Dendritic cell treated with granulocyte-macrophage colony-stimulating factor and Interleukin-4, amounts not matched to agents 40 ng/mL and 50 ng/mL, for 4 days (primary cell): Measurements from ENCODE around the gene ARID5A.

Experiments used
- H3K27ac Mint-ChIP-seq: one replicate; pipeline ENCODE4 v1.8.0; 2022; ENCODE audit warnings: mild to moderate bottlenecking, mixed read lengths
- H3K27me3 Mint-ChIP-seq: one replicate; pipeline ENCODE4 v1.8.0; 2022; ENCODE audit warnings: mild to moderate bottlenecking, mixed read lengths
- H3K36me3 Mint-ChIP-seq: one replicate; pipeline ENCODE4 v1.8.0; 2022; ENCODE audit warnings: low read depth, mixed read lengths
- H3K4me1 Mint-ChIP-seq: one replicate; pipeline ENCODE4 v1.8.0; 2022; ENCODE audit warnings: low read depth, mixed read lengths
- H3K4me3 Mint-ChIP-seq: one replicate; pipeline ENCODE4 v1.8.0; 2022; ENCODE audit warnings: mild to moderate bottlenecking, moderate library complexity, mixed read lengths
- H3K9me3 Mint-ChIP-seq: one replicate; pipeline ENCODE4 v1.8.0; 2022; ENCODE audit warnings: mixed read lengths
- intact Hi-C: fragments of 100-400 bp; cut with micrococcal nuclease; formaldehyde crosslinking; loops from one replicate; pipeline ENCODE4 v1.15.0; 2022

Gene ARID5A

DNA sequence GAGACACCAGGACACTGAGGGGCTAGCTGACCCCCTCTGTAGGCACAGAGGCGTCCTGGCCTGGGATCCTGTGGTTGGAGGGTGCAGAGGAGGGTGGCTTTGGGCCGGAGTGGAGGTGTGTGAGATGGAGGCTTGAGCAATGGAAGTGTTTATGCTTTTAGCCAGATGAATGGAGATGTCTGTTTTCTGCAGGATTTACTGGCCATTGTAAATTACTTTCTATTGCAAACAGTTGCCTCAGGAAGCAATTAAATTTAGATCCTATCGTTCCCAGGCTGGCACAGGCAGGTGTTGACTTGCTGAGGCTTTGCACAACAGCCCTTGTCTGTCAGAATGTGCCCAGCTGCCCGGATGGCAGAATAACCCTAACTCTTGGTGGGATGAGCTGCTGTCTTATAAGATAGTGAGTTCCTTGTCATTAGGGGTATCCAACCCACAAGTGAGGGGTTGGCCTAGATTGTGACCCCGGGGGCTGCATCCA lies 1.8 kb upstream of the ARID5A start:
- Mint-ChIP-seq H3K4me3 (no peak overlapping the region), H3K9me3 (no peaks in the 10 kb centered on the region), H3K27me3 (peaks cover 8% of the 10 kb centered on the region), H3K36me3 (peaks cover 27% of the 10 kb centered on the region), H3K27ac (peak overlapping the region; percentile 89), H3K4me1 (peaks cover 81% of the 10 kb centered on the region)
- intact Hi-C loops: loop anchor here (5.0 kb wide), 1 partner anchor 228 kb away; the partner anchor contains the start of gene CNNM4

DNA sequence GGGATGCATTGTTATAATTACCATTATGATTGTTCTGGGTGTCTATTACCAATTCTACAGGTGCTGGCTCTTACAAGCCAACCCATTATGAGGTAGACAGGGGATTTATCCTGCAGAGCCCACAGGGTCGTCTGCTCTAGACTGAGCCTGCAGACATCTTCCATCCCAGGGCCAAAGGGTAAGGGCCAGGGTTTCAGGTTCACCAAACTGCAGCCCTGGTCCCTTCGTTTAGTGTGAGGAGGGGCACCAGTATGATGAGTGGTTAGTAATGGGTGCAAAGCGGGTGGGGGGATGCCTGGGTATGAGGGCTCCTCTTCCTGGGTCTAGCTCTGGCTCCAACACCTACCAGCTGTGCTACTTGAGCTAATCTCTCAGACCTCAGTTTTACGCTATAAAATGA lies 1.2 kb upstream of the ARID5A start:
- peaks cover 33% of the 10 kb centered on the region for H3K36me3 Mint-ChIP-seq
- intact Hi-C loops: loop anchor here (5.0 kb wide), 1 partner anchor 227 kb away; the partner anchor contains the start of gene CNNM4
- peaks cover 2% of the 10 kb centered on the region for H3K27me3 Mint-ChIP-seq
- H3K9me3 Mint-ChIP-seq: no peaks in the 10 kb centered on the region
- peaks cover 81% of the 10 kb centered on the region for H3K4me1 Mint-ChIP-seq
- no peak overlapping the region for H3K4me3 Mint-ChIP-seq
- peak overlapping the region; percentile 94 for H3K27ac Mint-ChIP-seq

DNA sequence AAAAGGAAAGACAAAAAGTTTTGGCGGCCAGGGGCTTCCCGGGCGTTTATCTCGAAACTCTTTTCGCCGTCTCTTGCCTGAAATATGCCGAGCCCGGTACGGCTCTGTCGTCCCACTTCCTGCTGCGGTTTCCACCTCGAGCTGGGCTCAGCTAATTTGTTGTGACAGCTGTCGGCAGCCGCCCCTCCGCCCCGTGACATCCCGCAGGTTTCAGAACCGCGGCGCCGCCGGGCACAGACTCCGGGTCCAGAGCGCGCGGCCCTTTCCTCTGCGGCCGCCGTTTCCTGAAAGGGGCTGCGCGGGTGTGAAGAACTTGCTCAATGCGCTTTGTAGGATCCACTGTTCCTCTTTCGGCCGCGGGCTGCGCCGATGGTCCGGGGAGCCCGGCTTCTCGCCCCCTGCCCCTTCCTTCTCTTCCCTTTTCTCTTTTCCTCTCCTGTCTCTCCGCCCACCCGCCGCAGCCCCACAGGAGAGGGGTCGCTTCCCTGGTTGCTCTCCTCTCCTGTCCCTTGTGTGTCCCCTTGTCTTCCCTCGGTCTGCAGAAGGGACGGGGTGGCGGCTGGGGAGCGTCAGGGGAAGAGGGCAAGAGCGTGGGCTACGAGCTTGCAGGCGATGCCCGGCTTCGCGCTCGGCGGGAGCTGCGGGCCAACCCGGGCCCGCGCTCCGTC lies 648 bp downstream of the ARID5A start:
- peak overlapping the region; percentile 94 for H3K27ac Mint-ChIP-seq
- H3K36me3 Mint-ChIP-seq: peaks cover 52% of the 10 kb centered on the region
- intact Hi-C loops: loop anchor here (5.0 kb wide), 1 partner anchor 225 kb away; the partner anchor contains the start of gene CNNM4
- H3K4me1 Mint-ChIP-seq: peaks cover 70% of the 10 kb centered on the region
- H3K4me3 Mint-ChIP-seq: peak overlapping the region; percentile 96
- H3K27me3 Mint-ChIP-seq: no peaks in the 10 kb centered on the region
- no peaks in the 10 kb centered on the region for H3K9me3 Mint-ChIP-seq

DNA sequence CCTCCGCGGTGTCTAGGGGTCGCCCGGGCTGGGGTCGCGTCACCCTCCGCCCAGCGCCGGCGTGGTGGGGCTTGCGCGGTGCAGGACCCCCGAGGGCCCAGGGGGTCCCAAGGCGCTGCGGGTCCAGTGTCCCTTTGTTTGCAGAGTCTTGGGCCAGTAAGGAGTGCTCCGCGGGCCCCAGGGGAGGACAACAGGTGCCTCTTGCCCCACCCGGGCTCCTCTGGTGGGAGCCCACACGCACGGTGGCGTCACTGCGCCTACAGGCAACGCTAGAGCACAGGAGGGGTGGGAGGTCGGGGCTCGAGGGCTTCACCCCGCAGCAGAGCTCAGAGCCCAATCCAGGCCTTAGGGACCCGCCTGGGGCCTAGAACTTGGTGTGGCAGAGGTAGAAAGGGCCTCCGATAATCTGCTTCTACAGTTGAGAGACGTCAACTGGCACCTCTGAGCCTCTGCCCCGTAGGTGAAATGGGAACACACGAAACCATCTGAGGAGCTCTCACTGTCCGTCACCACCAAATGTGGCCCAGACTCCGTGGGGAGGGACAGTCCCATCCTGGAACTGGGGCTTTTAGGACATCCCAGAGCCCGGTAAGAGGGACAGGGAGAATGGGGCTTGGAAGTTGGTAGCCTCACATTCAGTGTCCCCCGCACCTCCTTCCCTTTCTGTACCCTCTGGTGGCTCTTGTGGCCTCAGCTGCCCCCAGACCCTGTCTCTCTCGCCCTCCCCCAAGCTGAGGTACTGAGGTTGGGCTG lies 1.4 kb downstream of the ARID5A start:
- intact Hi-C loops: loop anchor here (5.0 kb wide), 1 partner anchor 224 kb away; the partner anchor contains the start of gene CNNM4
- Mint-ChIP-seq H3K36me3 (peaks cover 59% of the 10 kb centered on the region), H3K27me3 (no peaks in the 10 kb centered on the region), H3K9me3 (no peaks in the 10 kb centered on the region), H3K4me3 (peak overlapping the region; percentile 96), H3K27ac (peak overlapping the region; percentile 94), H3K4me1 (peaks cover 70% of the 10 kb centered on the region)

DNA sequence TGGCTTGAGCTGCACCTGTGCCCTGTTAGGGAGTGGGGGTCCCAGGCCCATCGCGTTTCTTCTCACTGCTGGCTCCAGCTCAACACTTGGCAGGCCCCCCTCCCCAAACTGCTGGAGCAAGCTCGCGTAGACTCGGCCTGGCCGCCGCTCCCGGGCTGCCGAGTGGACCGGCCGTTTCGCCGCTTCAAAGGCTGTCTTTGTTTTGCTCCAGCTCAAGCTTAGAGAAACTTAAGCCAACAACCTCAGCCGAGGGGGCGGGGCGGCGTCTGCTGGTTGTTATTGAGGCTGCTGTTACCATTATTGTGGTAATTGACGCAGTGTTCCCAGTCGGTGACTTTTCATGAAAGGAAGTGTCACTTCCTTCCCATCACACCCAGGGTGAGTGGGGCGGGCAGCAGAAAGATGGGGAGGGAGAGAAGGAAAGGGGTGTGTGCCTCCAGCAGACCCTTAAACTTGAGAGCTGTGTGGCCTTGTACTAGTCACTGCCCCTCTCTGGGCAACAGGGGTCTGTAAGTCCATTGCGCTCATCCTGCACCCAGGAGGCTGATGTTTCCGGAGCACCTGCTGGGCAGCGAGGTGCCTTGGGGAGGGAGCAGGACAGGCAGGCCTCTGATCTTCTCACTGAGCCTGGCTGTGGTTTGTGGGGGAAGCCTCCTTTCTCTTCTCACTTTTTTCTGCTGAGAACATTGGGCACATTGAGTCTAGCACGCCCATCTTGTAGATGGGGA lies 2.1 kb downstream of the ARID5A start:
- Mint-ChIP-seq H3K4me3 (peak overlapping the region; percentile 96), H3K27me3 (no peaks in the 10 kb centered on the region), H3K4me1 (peaks cover 67% of the 10 kb centered on the region), H3K9me3 (no peaks in the 10 kb centered on the region), H3K27ac (peak overlapping the region; percentile 94), H3K36me3 (peaks cover 66% of the 10 kb centered on the region)
- intact Hi-C loops: loop anchor here (5.0 kb wide), 1 partner anchor 224 kb away; the partner anchor contains the start of gene CNNM4

DNA sequence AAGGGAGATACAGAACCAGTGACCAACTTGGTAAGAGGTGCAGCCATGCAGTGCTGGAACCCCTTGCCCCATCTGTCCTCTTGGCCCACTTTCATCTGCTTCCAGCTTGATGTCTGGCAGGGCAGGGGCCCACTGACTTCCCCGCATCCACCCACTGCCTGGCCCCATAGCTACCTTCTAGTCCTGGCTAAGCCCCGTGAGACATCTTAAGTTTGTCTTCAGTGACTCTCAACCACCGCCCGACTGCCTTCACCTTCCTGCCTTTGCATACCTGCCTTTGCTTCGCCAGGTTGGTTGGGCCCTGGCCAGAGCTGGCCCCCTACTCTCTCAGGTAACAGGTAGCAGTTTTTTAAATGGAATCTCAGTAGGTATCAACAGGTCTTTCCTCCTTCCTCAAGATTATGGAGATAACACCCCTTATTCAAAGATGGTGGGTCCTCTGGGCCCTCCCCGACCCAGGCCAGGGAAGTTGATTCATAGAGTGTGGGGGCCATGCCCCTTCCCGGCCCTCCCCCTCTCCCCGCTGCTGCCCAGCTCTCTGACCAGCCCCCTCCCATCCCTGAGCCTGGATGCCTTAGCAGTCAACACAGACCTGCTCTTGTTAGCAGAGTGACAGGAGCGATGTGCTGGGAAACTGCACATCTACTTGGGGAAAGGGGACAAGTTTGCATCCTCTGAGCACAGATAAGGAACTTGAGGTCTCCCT lies 2.8 kb downstream of the ARID5A start:
- Mint-ChIP-seq H3K27ac (peak overlapping the region; percentile 94), H3K36me3 (peaks cover 73% of the 10 kb centered on the region), H3K27me3 (no peaks in the 10 kb centered on the region), H3K9me3 (no peaks in the 10 kb centered on the region), H3K4me1 (peaks cover 61% of the 10 kb centered on the region), H3K4me3 (peak overlapping the region; percentile 96)
- intact Hi-C loops: loop anchor here (5.0 kb wide), 1 partner anchor 223 kb away; the partner anchor contains the start of gene CNNM4

DNA sequence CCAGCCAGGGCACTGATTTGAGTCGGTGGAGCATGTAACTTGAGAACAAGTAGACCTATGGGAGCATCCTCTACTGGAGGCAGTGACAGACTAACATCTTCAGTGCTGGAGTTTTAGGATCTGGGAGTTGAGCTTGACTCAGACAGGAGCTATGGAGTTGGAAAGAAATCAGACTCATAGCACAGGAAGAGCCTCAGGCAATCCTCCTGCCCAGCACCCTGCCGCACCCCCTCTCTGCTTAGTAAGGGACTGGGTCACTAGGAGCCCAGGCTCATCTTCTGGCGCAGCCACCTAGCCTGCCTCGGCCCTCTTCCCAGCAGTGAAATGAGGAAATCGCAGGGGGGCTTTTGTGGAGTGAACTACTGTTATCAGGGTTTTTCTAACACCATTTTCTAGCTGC lies 3.6 kb downstream of the ARID5A start:
- peaks cover 81% of the 10 kb centered on the region for H3K36me3 Mint-ChIP-seq
- H3K9me3 Mint-ChIP-seq: no peaks in the 10 kb centered on the region
- H3K27ac Mint-ChIP-seq: peak overlapping the region; percentile 15
- no peaks in the 10 kb centered on the region for H3K27me3 Mint-ChIP-seq
- no peak overlapping the region for H3K4me3 Mint-ChIP-seq
- intact Hi-C loops: no loop called here
- H3K4me1 Mint-ChIP-seq: peaks cover 55% of the 10 kb centered on the region

DNA sequence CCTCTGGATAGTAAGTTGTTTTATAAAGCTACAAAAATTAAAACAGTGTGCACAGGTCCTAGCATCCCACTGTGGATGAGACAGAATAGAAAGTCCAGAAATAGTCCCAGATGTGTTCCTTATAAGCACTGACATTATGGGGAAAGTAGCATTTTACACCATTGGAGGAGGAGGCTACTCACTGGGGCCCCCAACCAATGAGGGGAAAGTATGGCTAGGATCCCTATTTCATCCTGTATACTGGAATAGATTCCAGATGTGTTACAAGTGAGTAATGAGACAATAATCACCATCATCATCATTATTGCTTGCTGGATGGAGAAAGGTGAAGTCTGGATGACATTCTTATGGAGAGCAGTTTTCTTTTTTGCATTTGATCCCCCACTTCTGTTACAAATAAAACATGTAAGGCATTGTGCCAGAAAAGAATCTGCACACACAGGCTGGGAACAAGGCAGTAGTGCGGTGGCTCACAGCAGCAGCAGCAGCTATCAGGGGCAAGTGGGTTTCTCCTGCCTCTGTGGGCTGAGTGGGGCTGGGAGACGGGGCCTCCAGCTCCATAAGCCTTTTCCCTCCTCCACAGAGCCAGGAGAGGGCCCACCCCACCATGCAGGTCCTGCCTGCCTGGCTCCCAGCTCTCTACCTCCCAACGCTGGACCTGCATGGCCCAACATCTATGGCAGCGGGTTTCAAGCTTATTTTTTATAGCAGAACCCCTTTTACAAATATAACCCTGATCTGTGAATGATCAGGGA lies 5.0 kb downstream of the ARID5A start:
- peaks cover 95% of the 10 kb centered on the region for H3K36me3 Mint-ChIP-seq
- H3K9me3 Mint-ChIP-seq: no peaks in the 10 kb centered on the region
- no peak overlapping the region for H3K4me3 Mint-ChIP-seq
- intact Hi-C loops: no loop called here
- no peak overlapping the region for H3K27ac Mint-ChIP-seq
- peaks cover 51% of the 10 kb centered on the region for H3K4me1 Mint-ChIP-seq
- no peaks in the 10 kb centered on the region for H3K27me3 Mint-ChIP-seq

DNA sequence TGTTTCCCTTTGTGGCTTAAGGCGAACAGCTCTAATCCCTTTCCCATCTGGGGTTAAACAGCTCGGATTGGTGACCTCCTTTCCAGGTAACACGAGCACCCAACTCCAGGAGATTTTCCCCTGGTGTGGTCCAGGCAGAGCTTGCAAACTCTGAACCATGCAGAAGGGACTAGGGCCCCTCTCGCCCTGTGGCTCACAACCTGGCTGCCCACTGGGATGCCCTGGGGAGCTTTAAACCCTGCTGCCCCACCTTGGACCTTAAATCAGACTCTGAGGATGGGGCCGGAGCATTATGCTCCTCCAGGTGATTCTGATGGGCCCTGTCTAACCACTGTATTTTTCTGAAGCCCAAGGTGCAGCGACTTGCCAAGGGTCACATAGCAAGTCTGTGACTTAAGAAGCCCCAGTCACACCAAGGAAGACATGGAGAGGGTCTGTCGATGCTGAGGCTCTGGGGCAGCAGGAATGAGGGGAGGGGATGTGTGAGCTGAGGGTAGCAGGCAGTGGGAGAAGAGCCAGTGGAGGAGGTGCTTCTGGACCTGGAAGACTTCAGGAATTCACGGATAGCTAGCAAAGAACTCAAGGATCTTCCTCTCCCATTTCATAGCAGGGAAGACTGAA lies 5.9 kb downstream of the ARID5A start:
- Mint-ChIP-seq H3K4me1 (peaks cover 59% of the 10 kb centered on the region), H3K9me3 (no peaks in the 10 kb centered on the region), H3K4me3 (no peak overlapping the region), H3K36me3 (peaks cover 97% of the 10 kb centered on the region), H3K27me3 (no peaks in the 10 kb centered on the region), H3K27ac (no peak overlapping the region)
- intact Hi-C loops: no loop called here

DNA sequence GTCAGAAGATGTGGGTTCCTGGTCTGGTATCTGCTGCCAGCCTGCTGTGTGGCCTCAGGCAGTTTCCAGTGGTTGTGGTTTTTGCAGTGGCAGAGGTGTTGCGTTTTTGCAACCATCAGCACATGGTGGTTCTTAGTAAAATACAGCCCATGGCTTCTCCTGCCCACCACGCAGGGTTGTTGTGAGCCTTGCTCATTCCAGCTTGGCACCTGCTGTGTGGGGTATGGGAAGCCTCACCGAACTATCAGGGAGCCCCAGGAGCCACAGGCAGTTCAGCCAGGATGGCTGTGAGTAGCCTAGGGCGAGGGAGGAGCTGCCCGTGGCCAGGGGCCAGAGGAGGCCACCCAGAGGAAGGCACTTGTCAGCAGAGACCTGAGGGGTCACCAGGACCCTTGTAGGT lies 9.8 kb downstream of the ARID5A start:
- no peak overlapping the region for H3K27ac Mint-ChIP-seq
- no peaks in the 10 kb centered on the region for H3K9me3 Mint-ChIP-seq
- no peaks in the 10 kb centered on the region for H3K27me3 Mint-ChIP-seq
- peaks cover 100% of the 10 kb centered on the region for H3K36me3 Mint-ChIP-seq
- no peak overlapping the region for H3K4me3 Mint-ChIP-seq
- H3K4me1 Mint-ChIP-seq: peaks cover 32% of the 10 kb centered on the region
- intact Hi-C loops: no loop called here

DNA sequence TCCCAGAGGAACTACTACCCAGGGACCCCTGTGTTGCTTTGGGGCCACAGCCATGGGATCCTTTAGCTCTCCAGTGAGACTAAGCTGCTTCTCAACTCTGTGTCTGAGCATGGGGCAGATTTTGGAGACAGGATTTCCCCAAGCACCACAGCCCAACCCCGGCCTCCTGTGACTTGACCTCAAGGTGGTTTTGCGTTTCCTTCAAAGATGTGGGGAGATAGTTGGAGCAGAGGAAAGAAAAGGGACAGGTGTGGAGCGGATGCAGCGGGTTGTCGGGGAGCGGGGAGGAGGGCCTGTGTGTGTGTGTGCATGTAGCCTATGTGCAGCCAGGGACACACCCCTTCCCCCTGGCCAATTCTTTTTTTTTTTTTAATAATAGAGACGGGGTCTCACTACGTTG lies 10.2 kb downstream of the ARID5A start:
- intact Hi-C loops: no loop called here
- H3K36me3 Mint-ChIP-seq: peaks cover 100% of the 10 kb centered on the region
- peaks cover 32% of the 10 kb centered on the region for H3K4me1 Mint-ChIP-seq
- H3K9me3 Mint-ChIP-seq: no peaks in the 10 kb centered on the region
- H3K27ac Mint-ChIP-seq: no peak overlapping the region
- H3K4me3 Mint-ChIP-seq: no peak overlapping the region
- H3K27me3 Mint-ChIP-seq: no peaks in the 10 kb centered on the region

DNA sequence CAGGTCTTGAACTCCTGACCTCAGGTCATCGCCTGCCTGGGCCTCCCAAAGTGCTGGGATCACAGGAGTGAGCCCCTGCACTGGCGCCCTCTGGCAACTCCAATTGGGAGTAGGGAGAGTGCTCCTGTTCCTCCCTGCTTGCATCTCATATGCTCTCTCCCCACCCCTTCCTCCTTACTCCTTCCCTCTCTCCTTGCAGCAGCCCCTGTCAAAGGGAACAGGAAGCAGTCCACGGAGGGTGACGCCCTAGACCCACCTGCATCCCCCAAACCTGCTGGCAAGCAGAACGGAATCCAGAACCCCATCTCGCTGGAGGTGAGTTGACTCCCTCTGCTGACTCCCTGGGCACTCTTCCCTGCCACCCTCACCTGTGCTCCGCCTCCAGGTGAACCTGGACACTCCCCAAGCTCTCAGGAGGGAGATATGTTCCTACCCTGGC lies 10.7 kb downstream of the ARID5A start:
- peaks cover 100% of the 10 kb centered on the region for H3K36me3 Mint-ChIP-seq
- intact Hi-C loops: no loop called here
- H3K27ac Mint-ChIP-seq: no peak overlapping the region
- no peaks in the 10 kb centered on the region for H3K27me3 Mint-ChIP-seq
- no peaks in the 10 kb centered on the region for H3K9me3 Mint-ChIP-seq
- no peak overlapping the region for H3K4me3 Mint-ChIP-seq
- H3K4me1 Mint-ChIP-seq: peaks cover 30% of the 10 kb centered on the region
